Caki2 (cell line): ENCODE data around the gene PGLYRP4. TPM values are rescaled to one million over a fixed set of nuclear protein-coding genes. Genes with fewer than 3 reads are reported as not detected.
"Not testable (repeated sequence)": the region's sequence is repeated elsewhere in the genome, so short reads cannot be mapped to it uniquely, and the experiment has no call there.

Source experiments
- DNase-seq: peaks from one replicate; pipeline ENCODE4 v3.0.0-alpha.2; 2015; ENCODE audit warnings: low read depth
- in situ Hi-C: cut with HindIII; loops from 2 replicates; pipeline ENCODE4 v1.10.0; 2016; ENCODE audit warnings: low sequenced_read_pairs, low pct_unique_long_range_greater_than_20kb, mixed read lengths
- total RNA-seq: library from RNA; depleted of rRNA; stranded (reverse); fragments of >200 nt; shearing (Covaris generic); gene quantifications from 2 replicates; pipeline ENCODE4 v1.2.3, GENCODE V29; 2014; ENCODE audit warnings: low replicate concordance

PGLYRP4 gene
- total RNA-seq, 1 experiment from 2014 or later: not detected

GRCh38 chr1:153314388-153314787, 34.3 kb downstream of the PGLYRP4 start:
- DNase-seq, in situ Hi-C loops: not testable (repeated sequence)

- in situ Hi-C loops: no loop called here
- DNase-seq: no peak
Observed at GRCh38 chr1:153313288-153313687, 35.4 kb downstream of the PGLYRP4 start.

- in situ Hi-C loops: no loop called here
- DNase-seq: no peak
Observed at GRCh38 chr1:153312570-153313186, 36.0 kb downstream of the PGLYRP4 start, which contains the start of gene PGLYRP3. Gene PGLYRP3, minus strand, starts transcription at chr1:153312952. Its CDS starts 2,287 bp downstream, at chr1:153310665.

- DNase-seq: no peak
- in situ Hi-C loops: no loop called here
Observed at GRCh38 chr1:153310526-153310925, 38.1 kb downstream of the PGLYRP4 start.

- in situ Hi-C loops: no loop called here
- DNase-seq: no peak
Observed at GRCh38 chr1:153309441-153309840, 39.2 kb downstream of the PGLYRP4 start.

- in situ Hi-C loops: no loop called here
- DNase-seq: no peak
Observed at GRCh38 chr1:153308540-153308939, 40.1 kb downstream of the PGLYRP4 start.

- DNase-seq: no peak
- in situ Hi-C loops: no loop called here
Observed at GRCh38 chr1:153307221-153307600, 41.4 kb downstream of the PGLYRP4 start.

- in situ Hi-C loops: no loop called here
- DNase-seq: no peak
Observed at GRCh38 chr1:153306303-153307220, 42.1 kb downstream of the PGLYRP4 start.

GRCh38 chr1:153305682-153306081, 43.0 kb downstream of the PGLYRP4 start:
- in situ Hi-C loops: no loop called here
- no peak for DNase-seq

GRCh38 chr1:153302308-153302707, 46.3 kb downstream of the PGLYRP4 start:
- in situ Hi-C loops: no loop called here
- DNase-seq: no peak

- in situ Hi-C loops: no loop called here
- no peak for DNase-seq
Observed at GRCh38 chr1:153293851-153294250, 54.8 kb downstream of the PGLYRP4 start.

GRCh38 chr1:153293480-153293775, 55.2 kb downstream of the PGLYRP4 start:
- DNase-seq: no peak
- in situ Hi-C loops: no loop called here

GRCh38 chr1:153292740-153293479, 55.7 kb downstream of the PGLYRP4 start:
- in situ Hi-C loops: no loop called here
- DNase-seq: no peak

GRCh38 chr1:153292185-153292584, 56.5 kb downstream of the PGLYRP4 start:
- in situ Hi-C loops: no loop called here
- no peak for DNase-seq

- no peak for DNase-seq
- in situ Hi-C loops: no loop called here
Observed at GRCh38 chr1:153291514-153291913, 57.1 kb downstream of the PGLYRP4 start.

GRCh38 chr1:153288634-153289275, 59.9 kb downstream of the PGLYRP4 start:
- DNase-seq: no peak
- in situ Hi-C loops: no loop called here
